ENCODE measurements around the gene RIPPLY3. TPM values are rescaled to one million over a fixed set of nuclear protein-coding genes. Genes with fewer than 3 reads are reported as not detected.

RIPPLY3 gene
- total and polyA plus RNA-seq, 2 of the 13 experiments (the other 11 are each of a cell fraction or from before 2014, with no cell fraction given): 0.09 to 2.9 TPM

GRCh38 chr21:37009740-37010341 lies 3.3 kb downstream of the RIPPLY3 start (continued):
- TF ChIP-seq PRDM15 (CRISPR knock-in tag; IDR thresholded peaks at IDR 0.05): no peak
- 0 out of 2 replicates have a peak, but pooled peaks have one; percentile 48 for TF ChIP-seq ESRRA (CRISPR knock-in tag; IDR thresholded peaks at IDR 0.05; ENCODE audit: low read depth)
- peak; percentile 64 for TF ChIP-seq HDAC1 (CRISPR knock-in tag; IDR thresholded peaks at IDR 0.05)
- TF ChIP-seq ZNF205 (CRISPR knock-in tag; IDR thresholded peaks at IDR 0.05): 0 out of 2 replicates have a peak, but pooled peaks have one; percentile 17
- TF ChIP-seq ZBTB20 (CRISPR knock-in tag; IDR thresholded peaks at IDR 0.05; ENCODE audit: borderline replicate concordance, low read depth): no peak
- TF ChIP-seq USF2 (IDR thresholded peaks at IDR 0.05; ENCODE audit: low read depth, low read length): no peak
- TF ChIP-seq USF2 (CRISPR knock-in tag; IDR thresholded peaks at IDR 0.05; ENCODE audit: borderline replicate concordance): no peak
- no peak for TF ChIP-seq ZNF737 (CRISPR knock-in tag; IDR thresholded peaks at IDR 0.05; ENCODE audit: borderline replicate concordance)
- TF ChIP-seq RARA (CRISPR knock-in tag; IDR thresholded peaks at IDR 0.05): no peak
- TF ChIP-seq ZNF562 (CRISPR knock-in tag; IDR thresholded peaks at IDR 0.05; ENCODE audit: borderline replicate concordance): no peak
- TF ChIP-seq RARG (CRISPR knock-in tag; IDR thresholded peaks at IDR 0.05; ENCODE audit: low read depth): no peak
- peak; percentile 36; the same call in 1 of the 2 replicates for TF ChIP-seq YEATS4 (CRISPR knock-in tag; IDR thresholded peaks at IDR 0.05; ENCODE audit: borderline replicate concordance)
- TF ChIP-seq, protein P1, sequence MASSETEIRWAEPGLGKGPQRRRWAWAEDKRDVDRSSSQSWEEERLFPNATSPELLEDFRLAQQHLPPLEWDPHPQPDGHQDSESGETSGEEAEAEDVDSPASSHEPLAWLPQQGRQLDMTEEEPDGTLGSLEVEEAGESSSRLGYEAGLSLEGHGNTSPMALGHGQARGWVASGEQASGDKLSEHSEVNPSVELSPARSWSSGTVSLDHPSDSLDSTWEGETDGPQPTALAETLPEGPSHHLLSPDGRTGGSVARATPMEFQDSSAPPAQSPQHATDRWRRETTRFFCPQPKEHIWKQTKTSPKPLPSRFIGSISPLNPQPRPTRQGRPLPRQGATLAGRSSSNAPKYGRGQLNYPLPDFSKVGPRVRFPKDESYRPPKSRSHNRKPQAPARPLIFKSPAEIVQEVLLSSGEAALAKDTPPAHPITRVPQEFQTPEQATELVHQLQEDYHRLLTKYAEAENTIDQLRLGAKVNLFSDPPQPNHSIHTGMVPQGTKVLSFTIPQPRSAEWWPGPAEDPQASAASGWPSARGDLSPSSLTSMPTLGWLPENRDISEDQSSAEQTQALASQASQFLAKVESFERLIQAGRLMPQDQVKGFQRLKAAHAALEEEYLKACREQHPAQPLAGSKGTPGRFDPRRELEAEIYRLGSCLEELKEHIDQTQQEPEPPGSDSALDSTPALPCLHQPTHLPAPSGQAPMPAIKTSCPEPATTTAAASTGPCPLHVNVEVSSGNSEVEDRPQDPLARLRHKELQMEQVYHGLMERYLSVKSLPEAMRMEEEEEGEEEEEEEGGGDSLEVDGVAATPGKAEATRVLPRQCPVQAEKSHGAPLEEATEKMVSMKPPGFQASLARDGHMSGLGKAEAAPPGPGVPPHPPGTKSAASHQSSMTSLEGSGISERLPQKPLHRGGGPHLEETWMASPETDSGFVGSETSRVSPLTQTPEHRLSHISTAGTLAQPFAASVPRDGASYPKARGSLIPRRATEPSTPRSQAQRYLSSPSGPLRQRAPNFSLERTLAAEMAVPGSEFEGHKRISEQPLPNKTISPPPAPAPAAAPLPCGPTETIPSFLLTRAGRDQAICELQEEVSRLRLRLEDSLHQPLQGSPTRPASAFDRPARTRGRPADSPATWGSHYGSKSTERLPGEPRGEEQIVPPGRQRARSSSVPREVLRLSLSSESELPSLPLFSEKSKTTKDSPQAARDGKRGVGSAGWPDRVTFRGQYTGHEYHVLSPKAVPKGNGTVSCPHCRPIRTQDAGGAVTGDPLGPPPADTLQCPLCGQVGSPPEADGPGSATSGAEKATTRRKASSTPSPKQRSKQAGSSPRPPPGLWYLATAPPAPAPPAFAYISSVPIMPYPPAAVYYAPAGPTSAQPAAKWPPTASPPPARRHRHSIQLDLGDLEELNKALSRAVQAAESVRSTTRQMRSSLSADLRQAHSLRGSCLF (CRISPR knock-in tag; IDR thresholded peaks at IDR 0.05; ENCODE audit: borderline replicate concordance): no peak
- no peak for TF ChIP-seq GABPA (IDR thresholded peaks at IDR 0.05; ENCODE audit: low read depth, low read length)
- TF ChIP-seq GABPA (CRISPR knock-in tag; IDR thresholded peaks at IDR 0.05; ENCODE audit: low read depth): no peak
- no peak for TF ChIP-seq SSRP1 (CRISPR knock-in tag; IDR thresholded peaks at IDR 0.05)
- no peak for TF ChIP-seq ZNF207 (IDR thresholded peaks at IDR 0.05; ENCODE audit: borderline replicate concordance)
- TF ChIP-seq ZNF160 (CRISPR knock-in tag; IDR thresholded peaks at IDR 0.05): no peak
- TF ChIP-seq DNMT3B (CRISPR knock-in tag; conservative IDR thresholded peaks at IDR 0.05): no peak
- no peak for TF ChIP-seq SP140L (CRISPR knock-in tag; IDR thresholded peaks at IDR 0.05; ENCODE audit: borderline replicate concordance)

Measured in HepG2 (cell line).